Neural crest cell (in vitro differentiated cells): ENCODE results near the gene MPND. TPM values are rescaled to one million over a fixed set of nuclear protein-coding genes. Genes with fewer than 3 reads are reported as not detected.
A peak's percentile ranks its signal among the peaks of the same experiment; 100 is the strongest.

Source experiments
- DNase-seq: peaks from one replicate; pipeline ENCODE4 v3.0.0; 2021; ENCODE audit warnings: low read depth, mixed read lengths, low spot score
- H3K27ac Mint-ChIP-seq: one replicate; pipeline ENCODE4 v1.8.0; 2021; ENCODE audit warnings: mild to moderate bottlenecking, mixed read lengths; ENCODE audit not compliant: unreplicated experiment
- H3K27me3 Mint-ChIP-seq: 2 replicates; pipeline ENCODE4 v1.8.0; 2021; ENCODE audit warnings: low read depth, mild to moderate bottlenecking, mixed read lengths
- H3K36me3 Mint-ChIP-seq: 2 replicates; pipeline ENCODE4 v1.8.0; 2021; ENCODE audit warnings: low read depth, mild to moderate bottlenecking, mixed read lengths
- H3K4me1 Mint-ChIP-seq: 2 replicates; pipeline ENCODE4 v1.8.0; 2021; ENCODE audit warnings: mixed read lengths
- H3K4me3 Mint-ChIP-seq: one replicate; pipeline ENCODE4 v1.8.0; 2021; ENCODE audit warnings: mild to moderate bottlenecking, mixed read lengths
- H3K9me3 Mint-ChIP-seq: 2 replicates; pipeline ENCODE4 v1.8.0; 2021; ENCODE audit warnings: mixed read lengths
- total RNA-seq: library from RNA; stranded (reverse); gene quantifications from 2 replicates; pipeline ENCODE4 v1.2.1, GENCODE V29; 2021
- TF ChIP-seq, protein P1 (sequence below): fragments of 200-600 bp; sonication (generic); conservative IDR thresholded peaks from 2 replicates; pipeline ENCODE4 v1.5.0; 2021; ENCODE audit warnings: antibody characterized with exemption, mild to moderate bottlenecking

The MPND gene
- total RNA-seq, 1 donor from 2014 or later = 45.6 TPM

DNA sequence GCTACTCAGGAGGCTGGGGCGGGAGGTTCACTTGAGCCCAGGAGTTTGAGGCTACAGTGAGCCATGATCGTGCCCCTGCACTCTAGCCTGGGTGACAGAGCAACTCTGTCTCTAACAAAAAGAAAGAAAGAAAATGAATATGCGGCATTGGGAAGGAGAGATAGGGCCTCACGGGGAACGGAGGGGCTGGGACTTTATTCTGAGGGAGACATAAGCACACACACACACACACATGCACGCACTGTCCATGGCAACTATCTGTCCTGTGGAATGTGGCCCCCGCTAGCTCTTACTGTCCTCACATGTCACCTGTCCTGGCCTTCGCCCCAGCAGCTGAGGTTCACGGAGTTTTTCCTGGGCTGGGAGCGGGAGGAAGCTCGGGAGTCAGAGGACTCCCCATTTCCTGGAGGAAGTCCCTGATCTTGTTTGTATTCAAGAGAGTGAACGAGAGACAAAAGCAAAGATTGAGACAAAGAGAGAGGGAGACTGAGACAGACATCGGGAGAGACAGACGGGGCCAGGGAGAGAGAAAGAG lies 5.4 kb upstream of the MPND start:
- H3K36me3 Mint-ChIP-seq = peaks cover 6% of the 10 kb centered on the region
- peak overlapping the region; percentile 75 for H3K4me3 Mint-ChIP-seq
- peak overlapping the region; percentile 76 for H3K27ac Mint-ChIP-seq
- peaks cover 3% of the 10 kb centered on the region for H3K27me3 Mint-ChIP-seq
- TF ChIP-seq, protein P1, sequence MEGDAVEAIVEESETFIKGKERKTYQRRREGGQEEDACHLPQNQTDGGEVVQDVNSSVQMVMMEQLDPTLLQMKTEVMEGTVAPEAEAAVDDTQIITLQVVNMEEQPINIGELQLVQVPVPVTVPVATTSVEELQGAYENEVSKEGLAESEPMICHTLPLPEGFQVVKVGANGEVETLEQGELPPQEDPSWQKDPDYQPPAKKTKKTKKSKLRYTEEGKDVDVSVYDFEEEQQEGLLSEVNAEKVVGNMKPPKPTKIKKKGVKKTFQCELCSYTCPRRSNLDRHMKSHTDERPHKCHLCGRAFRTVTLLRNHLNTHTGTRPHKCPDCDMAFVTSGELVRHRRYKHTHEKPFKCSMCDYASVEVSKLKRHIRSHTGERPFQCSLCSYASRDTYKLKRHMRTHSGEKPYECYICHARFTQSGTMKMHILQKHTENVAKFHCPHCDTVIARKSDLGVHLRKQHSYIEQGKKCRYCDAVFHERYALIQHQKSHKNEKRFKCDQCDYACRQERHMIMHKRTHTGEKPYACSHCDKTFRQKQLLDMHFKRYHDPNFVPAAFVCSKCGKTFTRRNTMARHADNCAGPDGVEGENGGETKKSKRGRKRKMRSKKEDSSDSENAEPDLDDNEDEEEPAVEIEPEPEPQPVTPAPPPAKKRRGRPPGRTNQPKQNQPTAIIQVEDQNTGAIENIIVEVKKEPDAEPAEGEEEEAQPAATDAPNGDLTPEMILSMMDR = no peak
- H3K9me3 Mint-ChIP-seq = peaks cover 17% of the 10 kb centered on the region
- DNase-seq = no peak
- H3K4me1 Mint-ChIP-seq = peaks cover 31% of the 10 kb centered on the region

DNA sequence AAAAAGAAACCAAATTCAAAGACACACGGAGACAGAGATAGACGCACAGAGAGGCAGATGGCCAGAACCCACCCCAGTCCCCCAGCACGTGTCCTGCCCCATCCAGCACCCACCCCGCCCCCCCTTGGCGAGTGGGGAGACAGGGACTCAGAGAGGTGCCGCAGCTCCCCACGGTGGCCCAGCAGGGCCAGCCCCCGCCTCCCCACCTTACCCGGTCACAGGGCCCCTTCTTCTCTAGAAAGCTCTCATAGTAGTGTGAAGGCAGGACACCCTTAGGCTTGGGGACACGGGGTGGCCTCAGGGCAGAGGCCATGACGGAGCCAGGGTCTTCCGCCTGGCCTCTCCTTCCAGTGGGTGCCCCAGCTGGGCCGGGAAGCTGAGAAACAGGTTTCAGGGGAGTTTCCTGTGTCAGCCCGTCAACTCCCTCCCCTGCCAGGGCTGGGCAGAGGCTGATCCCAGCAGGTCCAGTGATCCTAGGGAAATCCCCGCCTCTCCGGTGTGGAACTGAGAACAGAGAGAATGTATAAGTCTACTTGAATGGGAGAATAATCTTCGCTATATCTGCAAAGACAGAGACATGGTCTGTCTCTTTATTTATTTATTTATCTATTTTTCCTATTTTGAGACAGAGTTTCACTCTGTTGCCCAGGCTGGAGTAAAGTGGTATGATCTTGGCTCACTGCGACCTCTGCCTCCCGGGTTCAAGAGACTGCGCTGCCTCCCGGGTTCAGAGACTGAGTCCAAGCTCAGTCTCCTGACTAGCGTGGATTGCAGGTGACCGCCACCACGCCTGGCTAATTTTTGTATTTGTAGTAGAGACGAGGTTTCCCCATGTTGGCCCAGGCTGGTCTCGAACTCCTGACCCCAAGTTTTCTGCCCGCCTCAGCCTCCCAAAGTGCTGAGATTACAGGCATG lies 4.7 kb upstream of the MPND start, which contains the start of gene STAP2:
Gene STAP2, minus strand, starts transcription at position 387 of the 915 bp plus-strand sequence. Its CDS starts 74 bp downstream, at position 313.
- no peak for DNase-seq
- Mint-ChIP-seq H3K36me3 (peaks cover 6% of the 10 kb centered on the region), H3K9me3 (peaks cover 17% of the 10 kb centered on the region)

DNA sequence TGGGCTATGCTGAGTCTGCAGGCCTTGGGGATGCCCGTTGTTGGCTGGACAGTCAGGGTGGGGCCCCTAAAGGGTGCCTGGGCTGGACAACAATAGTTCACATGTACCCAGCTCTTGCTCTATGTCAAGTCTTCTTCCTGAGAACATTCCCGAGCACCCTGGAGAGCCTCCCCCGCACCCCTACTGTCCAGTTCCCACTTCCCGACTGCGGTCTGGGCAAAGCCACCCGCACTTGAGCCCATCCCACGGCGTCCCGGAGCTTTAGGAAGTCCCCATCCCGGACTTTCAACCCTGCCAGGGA lies 1.1 kb upstream of the MPND start:
- peaks cover 3% of the 10 kb centered on the region for H3K27me3 Mint-ChIP-seq

More for the DNA sequence above, 4.7 kb upstream of the MPND start, which contains the start of gene STAP2:
- TF ChIP-seq, protein P1 = no peak
- peak within 1 kb of the TSS; percentile 75 for H3K4me3 Mint-ChIP-seq
- H3K4me1 Mint-ChIP-seq = peaks cover 33% of the 10 kb centered on the region
- peaks cover 3% of the 10 kb centered on the region for H3K27me3 Mint-ChIP-seq
- peak within 1 kb of the TSS; percentile 76 for H3K27ac Mint-ChIP-seq

DNA sequence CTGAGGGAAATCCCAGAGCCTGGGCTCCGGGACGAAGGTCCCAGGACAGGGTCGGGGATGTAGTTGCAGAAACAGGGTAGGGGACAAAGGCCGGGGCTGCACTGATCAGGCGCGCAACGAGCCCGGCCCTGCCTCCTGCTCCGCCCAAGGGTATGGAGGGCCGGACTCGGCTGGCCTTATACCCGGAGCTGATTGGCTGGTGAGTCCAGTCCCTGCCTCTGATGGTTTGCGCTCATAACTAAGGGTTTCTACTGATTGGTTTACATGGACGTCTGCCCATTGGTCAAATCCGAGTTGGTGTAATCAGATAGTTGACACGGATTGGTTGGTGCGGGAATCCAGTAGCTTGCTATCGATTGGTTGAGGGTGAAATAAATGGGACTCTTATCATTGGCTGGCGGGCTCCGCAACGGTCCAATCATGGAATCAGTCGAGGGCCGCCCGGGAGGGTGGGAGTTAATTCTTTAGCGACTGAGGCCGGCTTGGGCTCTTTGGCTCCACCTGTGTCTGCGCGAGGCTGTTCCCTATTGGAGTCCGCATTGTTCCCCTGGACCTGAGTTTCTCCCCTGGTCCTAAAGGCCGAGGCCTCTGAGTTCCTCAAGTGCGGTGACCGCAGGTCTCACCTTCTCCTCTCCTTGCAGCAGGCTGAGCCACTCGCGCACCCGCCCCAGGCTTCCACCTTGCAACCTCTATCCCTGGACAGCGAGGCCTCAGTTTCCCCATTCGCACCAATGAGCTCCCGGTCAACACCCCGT lies 570 bp upstream of the MPND start:
- H3K27ac Mint-ChIP-seq = peak overlapping the region; percentile 99
- peak; percentile 92 for DNase-seq
- peaks cover 27% of the 10 kb centered on the region for H3K4me1 Mint-ChIP-seq
- H3K27me3 Mint-ChIP-seq = peaks cover 3% of the 10 kb centered on the region
- peaks cover 5% of the 10 kb centered on the region for H3K36me3 Mint-ChIP-seq
- H3K9me3 Mint-ChIP-seq = no peaks in the 10 kb centered on the region
- TF ChIP-seq, protein P1 = peak; percentile 44
- peak overlapping the region; percentile 89 for H3K4me3 Mint-ChIP-seq

More for the DNA sequence above, 1.1 kb upstream of the MPND start:
- H3K4me3 Mint-ChIP-seq = peak overlapping the region; percentile 89
- H3K4me1 Mint-ChIP-seq = peaks cover 29% of the 10 kb centered on the region
- peaks cover 5% of the 10 kb centered on the region for H3K36me3 Mint-ChIP-seq
- DNase-seq = no peak
- TF ChIP-seq, protein P1 = no peak
- no peaks in the 10 kb centered on the region for H3K9me3 Mint-ChIP-seq
- peak overlapping the region; percentile 99 for H3K27ac Mint-ChIP-seq

DNA sequence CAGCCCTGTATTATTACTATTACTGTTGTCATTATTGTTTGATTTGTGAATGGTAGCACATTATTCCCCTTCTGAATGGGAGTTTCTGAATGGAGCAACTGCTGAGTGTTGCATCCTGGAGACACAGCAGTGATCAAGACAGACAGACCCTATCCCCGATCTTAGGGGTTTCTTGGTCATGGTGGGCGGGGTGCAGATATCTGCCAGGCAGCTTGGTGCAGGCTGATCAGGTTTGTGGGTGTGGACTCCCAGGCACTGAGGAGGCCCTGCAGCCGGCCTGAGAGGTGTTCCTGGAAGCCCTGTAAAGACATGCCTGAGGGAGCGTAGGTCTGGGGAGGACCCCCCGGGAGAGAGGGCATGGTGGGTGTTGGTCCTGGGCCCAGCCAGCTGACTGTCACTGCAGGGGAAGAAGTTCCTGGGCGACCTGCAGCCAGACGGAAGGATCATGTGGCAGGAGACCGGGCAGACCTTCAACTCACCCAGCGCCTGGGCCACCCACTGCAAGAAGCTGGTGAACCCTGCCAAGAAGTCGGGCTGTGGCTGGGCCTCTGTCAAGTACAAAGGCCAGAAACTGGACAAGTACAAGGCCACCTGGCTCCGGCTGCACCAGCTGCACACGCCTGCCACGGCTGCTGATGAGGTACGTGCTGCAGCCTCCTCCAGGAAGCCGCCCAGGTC lies 2.1 kb downstream of the MPND start:
- no peak for DNase-seq
- H3K9me3 Mint-ChIP-seq = no peaks in the 10 kb centered on the region

More for the DNA sequence above, 2.1 kb downstream of the MPND start:
- peaks cover 3% of the 10 kb centered on the region for H3K27me3 Mint-ChIP-seq
- peak overlapping the region; percentile 79 for H3K4me3 Mint-ChIP-seq
- peaks cover 5% of the 10 kb centered on the region for H3K36me3 Mint-ChIP-seq
- H3K4me1 Mint-ChIP-seq = peaks cover 15% of the 10 kb centered on the region
- no peak overlapping the region for H3K27ac Mint-ChIP-seq
- TF ChIP-seq, protein P1 = no peak
